Gastrocnemius medialis (tissue), 4 donors: ENCODE results near the gene OLFML3. TPM values are rescaled to one million over a fixed set of nuclear protein-coding genes. Genes with fewer than 3 reads are reported as not detected.
A peak's percentile ranks its signal among the peaks of the same experiment; 100 is the strongest.
"Not testable (repeated sequence)": the region's sequence is repeated elsewhere in the genome, so short reads cannot be mapped to it uniquely, and the experiment has no call there.

Source experiments
- ATAC-seq, 2 donors: fragments of 150-250 bp; one replicate each; pipeline ENCODE4 v1.9.1; 2016
- DNase-seq, 2 donors: peaks; one replicate each; pipeline ENCODE4 v3.0.0-alpha.2; 2019
- H3K27ac ChIP-seq, 4 donors: fragments of 200-600 bp; sonication (generic); 1 replicate in 1 of 4; 2 replicates in 3 of 4; pipeline ENCODE4 v1.5.1; 2016 to 2018; ENCODE audit warnings: mild to moderate bottlenecking in 2 of 4, moderate library complexity in 1 of 4
- H3K27me3 ChIP-seq, 3 donors: fragments of 200-600 bp; sonication (generic) in 2 of 3; 1 replicate in 1 of 3; 2 replicates in 2 of 3; pipeline versions ENCODE4 v1.5.1 to v1.6.0; 2016 to 2019; ENCODE audit warnings: mild to moderate bottlenecking in 1 of 3, moderate library complexity in 1 of 3
- H3K36me3 ChIP-seq, 2 donors: fragments of 200-600 bp; sonication (generic) in 1 of 2; one replicate each; pipeline ENCODE4 v1.5.1; 2017 to 2018
- H3K4me1 ChIP-seq, 2 donors: fragments of 200-600 bp; sonication (generic) in 1 of 2; one replicate each; pipeline ENCODE4 v1.5.1; 2016 to 2017; ENCODE audit warnings: mild to moderate bottlenecking in 2 of 2
- H3K4me3 ChIP-seq, 4 donors: fragments of 200-600 bp; sonication (generic) in 3 of 4; 1 replicate in 1 of 4; 2 replicates in 3 of 4; pipeline ENCODE4 v1.5.1; 2016 to 2019; ENCODE audit warnings: mild to moderate bottlenecking in 2 of 4
- H3K9me3 ChIP-seq, 3 donors: fragments of 200-600 bp; sonication (generic) in 2 of 3; 1 replicate in 1 of 3; 2 replicates in 2 of 3; pipeline ENCODE4 v1.5.1; 2016 to 2019
- POLR2A ChIP-seq, 2 donors: fragments of 450-650 bp; IDR thresholded peaks; one replicate each; pipeline ENCODE4 v1.6.1; 2017; ENCODE audit warnings: antibody characterized with exemption in 2 of 2, mild to moderate bottlenecking in 2 of 2, moderate library complexity in 2 of 2
- in situ Hi-C, 4 donors: fragments of 200-750 bp; cut with MboI; loops; one replicate each; pipeline versions ENCODE4 v1.15.0 to v1.8.0; 2017; ENCODE audit warnings: low sequenced_read_pairs in 4 of 4
- intact Hi-C: fragments of 100-400 bp; cut with DNase I; formaldehyde crosslinking; loops from one replicate; pipeline ENCODE4 v1.15.1; 2023; ENCODE audit warnings: low total_unique reads
- total RNA-seq, 4 donors: library from RNA; depleted of rRNA; stranded (reverse); fragments of >200 nt; gene quantifications; one replicate each; pipeline versions ENCODE4 v1.1.0 to v1.2.3, GENCODE V29; 2016
- TF ChIP-seq, protein P1 (sequence below), 5 experiments: fragments of 450-650 bp in 3 of 5; fragments of 200-600 bp in 2 of 5; sonication (generic) in 2 of 5; IDR thresholded peaks in 4 of 5; conservative IDR thresholded peaks in 1 of 5; 1 replicate in 4 of 5; 2 replicates in 1 of 5; pipeline ENCODE4 v1.5.1; 2016 to 2019; ENCODE audit warnings: antibody characterized with exemption in 5 of 5, mild to moderate bottlenecking in 3 of 5, moderate library complexity in 3 of 5

OLFML3 gene
- total RNA-seq, 4 donors from 2014 or later: 5.9 to 17.1 (median 14.0) TPM

DNA sequence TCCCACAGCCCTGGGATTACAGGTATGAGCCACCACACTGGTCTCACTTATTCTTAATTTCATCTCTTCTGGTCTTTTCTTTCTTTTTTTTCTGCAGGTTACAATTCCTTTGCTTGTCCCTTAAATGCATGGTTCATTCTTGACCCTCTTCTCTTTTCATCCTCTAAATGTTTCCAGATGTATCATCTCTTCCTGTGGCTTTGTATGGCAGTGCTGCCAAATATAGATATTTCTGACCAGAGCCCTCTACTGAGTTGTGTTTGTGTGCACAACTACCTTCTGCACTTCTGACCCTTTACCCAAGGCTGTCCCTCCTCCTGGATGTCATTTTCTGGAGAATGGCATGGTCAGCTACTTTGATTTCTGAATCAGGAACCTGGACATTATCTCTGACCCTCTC lies 32.5 kb downstream of the OLFML3 start:
- intact Hi-C loops: no loop called here
- H3K9me3 ChIP-seq: no peaks in the 10 kb centered on the region
- H3K36me3 ChIP-seq: no peaks in the 10 kb centered on the region
- H3K4me1 ChIP-seq: no peaks in the 10 kb centered on the region
- H3K27ac ChIP-seq: no peak overlapping the region
- no peak overlapping the region for H3K4me3 ChIP-seq
- in situ Hi-C loops: no loop called here
- TF ChIP-seq, protein P1, sequence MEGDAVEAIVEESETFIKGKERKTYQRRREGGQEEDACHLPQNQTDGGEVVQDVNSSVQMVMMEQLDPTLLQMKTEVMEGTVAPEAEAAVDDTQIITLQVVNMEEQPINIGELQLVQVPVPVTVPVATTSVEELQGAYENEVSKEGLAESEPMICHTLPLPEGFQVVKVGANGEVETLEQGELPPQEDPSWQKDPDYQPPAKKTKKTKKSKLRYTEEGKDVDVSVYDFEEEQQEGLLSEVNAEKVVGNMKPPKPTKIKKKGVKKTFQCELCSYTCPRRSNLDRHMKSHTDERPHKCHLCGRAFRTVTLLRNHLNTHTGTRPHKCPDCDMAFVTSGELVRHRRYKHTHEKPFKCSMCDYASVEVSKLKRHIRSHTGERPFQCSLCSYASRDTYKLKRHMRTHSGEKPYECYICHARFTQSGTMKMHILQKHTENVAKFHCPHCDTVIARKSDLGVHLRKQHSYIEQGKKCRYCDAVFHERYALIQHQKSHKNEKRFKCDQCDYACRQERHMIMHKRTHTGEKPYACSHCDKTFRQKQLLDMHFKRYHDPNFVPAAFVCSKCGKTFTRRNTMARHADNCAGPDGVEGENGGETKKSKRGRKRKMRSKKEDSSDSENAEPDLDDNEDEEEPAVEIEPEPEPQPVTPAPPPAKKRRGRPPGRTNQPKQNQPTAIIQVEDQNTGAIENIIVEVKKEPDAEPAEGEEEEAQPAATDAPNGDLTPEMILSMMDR (IDR thresholded peaks at IDR 0.05 in 4 of 5, conservative IDR thresholded peaks at IDR 0.05 in 1 of 5): no peak
- TF ChIP-seq POLR2A (IDR thresholded peaks at IDR 0.05): no peak
- no peaks in the 10 kb centered on the region for H3K27me3 ChIP-seq
- ATAC-seq: no peak
- DNase-seq: no peak

DNA sequence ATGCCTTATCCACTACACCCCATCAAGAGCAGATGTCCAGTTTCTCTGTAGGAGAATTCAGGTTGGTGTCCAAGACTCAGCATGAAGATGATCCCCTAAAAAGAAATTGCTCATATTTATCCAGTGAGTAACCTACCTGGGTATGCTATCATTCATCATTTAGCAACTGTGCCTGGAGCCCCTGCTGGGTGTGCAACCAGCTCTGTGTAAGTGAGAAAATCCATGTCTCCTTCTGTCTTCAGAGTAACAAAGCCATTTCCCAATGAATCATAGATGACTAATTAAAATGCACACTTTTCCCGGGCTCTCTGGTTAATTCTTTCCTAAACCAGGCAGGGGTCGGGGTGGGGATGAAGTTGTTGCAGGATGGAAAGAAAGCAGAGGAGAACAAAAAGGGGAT lies 35.8 kb downstream of the OLFML3 start:
- Histone ChIP-seq H3K4me3 (no peak overlapping the region), H3K4me1 (no peaks in the 10 kb centered on the region), H3K36me3 (no peaks in the 10 kb centered on the region), H3K27ac (no peak overlapping the region), H3K27me3 (no peaks in the 10 kb centered on the region), H3K9me3 (no peaks in the 10 kb centered on the region)
- ATAC-seq (no peak), DNase-seq (no peak)
- in situ Hi-C loops (no loop called here), intact Hi-C loops (no loop called here)
- no peak for TF ChIP-seq POLR2A (IDR thresholded peaks at IDR 0.05)
- TF ChIP-seq, protein P1 (IDR thresholded peaks at IDR 0.05 in 4 of 5, conservative IDR thresholded peaks at IDR 0.05 in 1 of 5): no peak

DNA sequence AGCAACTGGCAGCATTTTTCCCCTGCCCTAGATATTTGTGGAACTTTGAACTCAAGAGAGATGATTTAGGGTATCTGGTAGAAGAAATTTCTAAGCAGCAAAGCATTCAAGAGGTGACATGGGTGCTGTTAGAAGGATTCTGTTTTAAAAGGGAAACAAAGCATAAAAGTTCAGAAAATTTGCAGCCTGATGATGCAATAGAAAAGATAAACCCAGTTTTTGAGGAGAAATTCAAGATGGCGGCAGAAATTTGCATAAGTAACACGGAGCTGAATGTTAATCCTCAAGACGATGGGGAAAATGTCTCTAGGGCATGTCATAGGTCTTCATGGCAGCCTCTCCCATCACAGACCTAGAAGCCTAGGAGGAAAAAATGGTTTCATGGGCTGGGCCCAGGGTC lies 40.5 kb downstream of the OLFML3 start:
- H3K4me3 ChIP-seq, H3K36me3 ChIP-seq, H3K9me3 ChIP-seq, DNase-seq, H3K27ac ChIP-seq, in situ Hi-C loops, ATAC-seq, H3K27me3 ChIP-seq: not testable (repeated sequence)
- peaks cover 25 to 33% of the 10 kb centered on the region in 2 donors for H3K4me1 ChIP-seq
- intact Hi-C loops: loop anchor here (10.0 kb wide), 1 partner anchor 665 kb away; no protein-coding TSS in a partner anchor

DNA sequence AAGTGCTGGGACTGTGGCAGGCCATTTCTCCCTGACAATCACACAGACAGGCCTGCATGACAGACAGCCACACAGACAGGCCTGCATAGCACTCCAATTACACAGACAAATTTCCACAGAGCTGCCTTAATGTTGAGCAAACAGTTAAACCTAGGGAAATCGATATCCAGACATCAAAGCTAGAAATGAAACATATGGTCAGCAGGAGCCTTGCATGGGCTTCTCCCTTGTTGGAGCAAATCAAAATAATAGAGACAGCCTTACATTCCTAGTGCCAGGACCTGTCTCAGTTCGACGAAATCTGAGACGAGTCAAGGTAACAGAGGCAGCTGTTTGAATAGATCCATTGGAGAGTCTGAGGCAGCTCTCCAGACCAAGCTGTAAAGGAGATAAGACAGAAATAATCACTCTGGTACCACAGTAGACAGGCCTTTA lies 42.4 kb downstream of the OLFML3 start:
- no peaks in the 10 kb centered on the region for H3K27me3 ChIP-seq
- H3K4me3 ChIP-seq: no peak overlapping the region
- in situ Hi-C loops (no loop called here), intact Hi-C loops (loop anchor here (1.0 to 10.0 kb wide), 2 partner anchors 30 to 663 kb away; no protein-coding TSS in a partner anchor)
- peak in 1 of 2 donors; percentile 22 for DNase-seq
- ATAC-seq: peak in 1 of 2 donors; percentile 55
- no peaks in the 10 kb centered on the region for H3K9me3 ChIP-seq
- H3K4me1 ChIP-seq: peaks cover 31 to 39% of the 10 kb centered on the region in 2 donors
- TF ChIP-seq, protein P1 (IDR thresholded peaks at IDR 0.05 in 4 of 5, conservative IDR thresholded peaks at IDR 0.05 in 1 of 5): no peak
- no peak for TF ChIP-seq POLR2A (IDR thresholded peaks at IDR 0.05)
- no peaks in the 10 kb centered on the region for H3K36me3 ChIP-seq
- H3K27ac ChIP-seq: peak overlapping the region; percentile 71 to 85 (median 82)

DNA sequence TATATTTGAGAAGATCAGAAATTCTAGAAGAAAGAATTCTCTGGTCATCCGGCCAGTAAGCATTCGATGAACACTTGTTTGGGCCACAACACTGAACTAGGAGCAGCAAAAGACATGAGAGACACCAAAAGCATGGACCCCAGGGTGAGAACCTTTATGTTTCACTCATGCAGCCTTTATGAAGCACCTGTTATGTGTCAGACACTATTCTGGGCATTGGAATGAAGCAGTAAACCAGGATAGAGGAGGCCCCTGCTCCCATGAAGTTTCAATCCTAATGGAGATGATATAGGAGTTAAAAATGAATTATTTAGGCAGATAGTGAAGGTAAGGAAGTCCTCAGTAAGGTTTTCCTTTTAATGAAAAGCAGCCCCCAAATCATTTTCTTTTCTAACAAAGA lies 43.6 kb downstream of the OLFML3 start:
- peaks cover 42 to 45% of the 10 kb centered on the region in 2 donors for H3K4me1 ChIP-seq
- H3K27me3 ChIP-seq: no peaks in the 10 kb centered on the region
- TF ChIP-seq, protein P1 (IDR thresholded peaks at IDR 0.05 in 4 of 5, conservative IDR thresholded peaks at IDR 0.05 in 1 of 5): no peak
- no peak for TF ChIP-seq POLR2A (IDR thresholded peaks at IDR 0.05)
- no peak overlapping the region for H3K4me3 ChIP-seq
- no peaks in the 10 kb centered on the region for H3K9me3 ChIP-seq
- peak overlapping the region; percentile 71 to 85 (median 82) for H3K27ac ChIP-seq
- intact Hi-C loops: loop anchor here (10.0 kb wide), 1 partner anchor 662 kb away; no protein-coding TSS in a partner anchor
- DNase-seq (no peak), ATAC-seq (peak in 1 of 2 donors; percentile 39)
- no peaks in the 10 kb centered on the region for H3K36me3 ChIP-seq
- in situ Hi-C loops: no loop called here
